ENCODE data around the gene PTGS1.
"Not testable (repeated sequence)": the region's sequence is repeated elsewhere in the genome, so short reads cannot be mapped to it uniquely, and the experiment has no call there.

Gene PTGS1

DNA sequence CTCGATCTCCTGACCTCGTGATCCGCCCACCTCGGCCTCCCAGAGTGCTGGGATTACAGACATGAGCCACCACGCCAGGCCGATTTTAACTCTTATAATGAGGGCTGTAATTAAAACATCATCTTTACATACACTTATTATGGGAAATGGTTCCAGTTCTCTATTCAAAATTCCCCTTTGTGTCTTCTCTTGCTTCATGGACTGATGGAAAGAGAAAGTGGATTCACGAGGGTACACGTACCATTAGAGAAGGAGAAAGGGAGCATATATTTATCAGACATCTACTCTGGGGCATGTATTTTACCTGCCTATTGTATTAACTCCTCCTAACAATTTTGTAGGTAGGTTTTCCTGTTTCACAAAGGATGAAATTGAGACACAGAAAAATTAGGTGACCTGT is 31.1 kb downstream of the PTGS1 start:
- no peak for DNase-seq

DNA sequence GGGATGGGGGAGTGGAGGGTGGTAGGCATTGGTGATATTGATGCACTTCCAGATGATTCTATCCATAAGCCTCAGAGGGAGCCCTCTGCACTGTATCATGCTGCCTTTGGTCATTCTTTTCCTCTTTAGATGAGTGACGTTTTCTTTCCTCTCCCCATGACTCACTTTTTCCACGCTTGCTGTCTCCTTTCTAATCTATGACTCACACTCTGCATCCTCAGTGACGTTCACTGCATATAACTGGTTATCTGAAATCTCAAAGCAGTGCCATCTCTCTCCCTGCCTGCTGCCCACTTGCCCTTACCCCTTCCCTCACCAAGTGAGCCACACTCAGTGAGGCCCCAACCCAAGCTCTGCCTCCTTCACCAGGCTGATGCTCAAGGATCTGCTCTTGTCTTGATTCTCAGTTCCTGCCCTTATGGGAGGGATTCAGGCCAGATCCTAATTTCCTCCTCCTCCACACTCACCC is 31.6 kb downstream of the PTGS1 start:
- peak; percentile 9 to 46 for DNase-seq

DNA sequence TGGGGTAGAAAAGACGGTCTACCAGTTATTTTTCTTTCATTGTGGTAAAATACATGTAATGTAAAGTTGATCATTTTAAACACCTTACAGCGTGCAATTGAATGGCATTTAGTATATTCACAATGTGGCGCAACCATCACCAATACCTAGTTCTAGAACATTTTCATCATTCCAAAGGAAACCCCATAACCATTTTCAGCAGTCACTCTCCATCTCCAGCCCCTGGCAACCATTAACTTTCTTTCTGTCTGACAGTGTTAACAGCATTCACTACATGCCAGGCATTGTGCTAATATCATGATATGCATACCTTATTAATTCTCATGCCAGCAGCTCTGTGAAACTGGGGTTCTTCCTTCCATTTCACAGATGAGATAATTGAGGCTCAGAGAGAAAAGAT is 32.0 kb downstream of the PTGS1 start:
- DNase-seq: no peak

DNA sequence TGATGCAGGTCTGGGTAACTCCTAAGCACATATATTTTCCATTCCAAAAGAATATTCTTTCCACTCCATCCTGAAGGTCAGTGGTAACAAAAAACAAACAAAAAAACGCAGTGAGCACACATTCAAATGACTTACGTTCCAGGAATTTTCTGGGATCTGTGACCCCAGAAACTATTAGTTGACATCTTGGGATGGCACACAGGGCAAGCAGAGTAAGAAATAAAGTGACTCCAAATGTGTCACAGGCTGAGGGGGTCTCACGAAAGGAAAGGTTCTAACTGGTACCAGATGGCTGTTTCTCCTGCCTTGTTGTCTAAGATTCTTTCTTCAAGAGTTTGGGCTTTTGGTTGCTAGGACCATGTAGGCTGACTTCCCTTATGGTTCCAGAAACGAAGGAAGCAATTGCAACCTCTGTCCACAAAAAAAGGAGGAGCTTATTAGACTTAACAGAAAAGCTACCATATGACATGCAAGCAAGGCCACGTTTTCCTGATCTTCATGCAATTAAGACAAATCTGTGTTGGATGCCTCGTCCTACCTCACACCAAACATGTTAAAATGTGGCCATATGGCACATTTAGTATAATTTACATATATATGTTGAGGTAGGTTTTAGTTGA is 32.7 kb downstream of the PTGS1 start:
- DNase-seq: no peak

DNA sequence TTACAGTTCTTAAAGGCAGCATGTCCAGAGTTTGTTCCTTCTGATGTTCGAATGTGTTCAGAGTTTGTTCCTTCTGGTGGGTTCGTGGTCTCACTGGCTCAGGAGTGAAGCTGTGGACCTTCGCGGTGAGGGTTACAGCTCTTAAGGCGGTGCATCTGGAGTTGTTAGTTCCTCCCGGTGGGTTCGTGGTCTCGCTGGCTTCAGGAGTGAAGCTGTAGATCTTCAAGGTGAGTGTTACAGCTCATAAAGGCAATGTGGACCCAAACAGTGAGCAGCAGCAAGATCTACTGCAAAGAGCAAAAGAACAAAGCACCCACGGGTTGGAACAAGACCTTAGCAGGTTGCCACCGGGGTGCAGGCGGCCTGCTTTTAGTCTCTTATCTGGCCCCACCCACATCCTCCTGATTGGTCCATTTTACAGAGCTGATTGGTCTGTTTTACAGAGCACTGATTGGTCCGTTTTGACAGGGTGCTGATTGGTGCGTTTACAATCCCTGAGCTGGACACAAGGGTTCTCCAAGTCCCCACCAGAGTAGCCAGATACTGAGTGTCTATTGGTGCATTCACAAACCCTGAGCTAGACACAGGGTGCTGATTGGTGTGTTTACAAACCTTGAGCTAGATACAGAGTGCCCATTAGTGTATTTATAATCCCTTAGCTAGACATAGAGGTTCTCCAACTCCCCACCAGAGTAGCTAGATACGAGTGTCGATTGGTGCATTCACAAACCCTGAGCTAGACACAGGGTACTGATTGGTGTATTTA is 34.7 kb downstream of the PTGS1 start:
- DNase-seq: not testable (repeated sequence)

DNA sequence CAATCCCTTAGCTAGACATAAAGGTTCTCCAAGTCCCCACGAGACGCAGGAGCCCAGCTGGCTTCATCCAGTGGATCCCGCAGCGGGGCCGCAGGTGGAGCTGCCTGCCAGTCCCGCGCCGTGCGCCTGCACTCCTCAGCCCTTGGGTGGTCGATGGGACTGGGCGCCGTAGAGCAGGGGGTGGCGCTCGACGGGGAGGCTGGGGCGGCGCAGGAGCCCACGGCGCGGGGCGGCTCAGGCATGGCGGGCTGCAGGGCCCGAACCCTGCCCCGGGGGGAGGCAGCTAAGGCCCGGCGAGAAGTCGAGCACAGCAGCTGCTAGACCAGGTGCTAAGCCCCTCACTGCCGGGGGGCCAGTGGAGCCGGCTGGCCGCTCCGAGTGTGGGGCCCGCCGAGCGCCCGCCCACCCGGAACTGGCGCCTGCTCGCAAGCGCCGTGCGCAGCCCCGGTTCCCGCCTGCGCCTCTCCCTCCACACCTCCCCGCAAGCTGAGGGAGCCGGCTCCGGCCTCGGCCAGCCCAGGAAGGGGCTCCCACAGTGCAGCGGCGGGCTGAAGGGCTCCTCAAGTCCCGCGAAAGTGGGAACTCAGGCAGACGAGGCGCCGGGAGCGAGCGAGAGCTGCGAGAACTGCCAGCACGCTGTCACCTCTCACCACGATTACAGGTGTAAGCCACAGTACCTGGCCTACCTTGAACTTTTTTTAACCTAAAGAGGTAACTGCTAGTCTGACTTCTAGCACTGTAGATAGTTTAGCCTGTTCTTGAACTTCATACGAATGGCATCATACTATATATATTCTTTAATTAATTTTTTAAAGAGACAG is 35.5 kb downstream of the PTGS1 start:
- DNase-seq: no peak

DNA sequence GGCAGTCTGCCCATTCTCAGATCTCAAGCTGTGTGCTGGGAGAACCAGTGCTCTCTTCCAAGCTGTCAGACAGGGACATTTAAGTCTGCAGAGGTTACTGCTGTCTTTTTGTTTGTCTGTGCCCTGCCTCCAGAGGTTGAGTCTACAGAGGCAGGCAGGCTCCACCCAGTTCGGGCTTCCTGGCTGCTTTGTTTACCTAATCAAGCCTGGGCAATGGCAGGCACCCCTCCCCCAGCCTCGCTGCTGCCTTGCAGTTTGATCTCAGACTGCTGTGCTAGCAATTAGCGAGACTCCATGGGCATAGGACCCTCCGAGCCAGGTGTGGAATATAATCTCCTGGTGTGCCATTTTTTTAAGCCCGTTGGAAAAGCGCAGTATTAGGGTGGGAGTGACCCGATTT is 43.3 kb downstream of the PTGS1 start:
- DNase-seq: not testable (repeated sequence)

DNA sequence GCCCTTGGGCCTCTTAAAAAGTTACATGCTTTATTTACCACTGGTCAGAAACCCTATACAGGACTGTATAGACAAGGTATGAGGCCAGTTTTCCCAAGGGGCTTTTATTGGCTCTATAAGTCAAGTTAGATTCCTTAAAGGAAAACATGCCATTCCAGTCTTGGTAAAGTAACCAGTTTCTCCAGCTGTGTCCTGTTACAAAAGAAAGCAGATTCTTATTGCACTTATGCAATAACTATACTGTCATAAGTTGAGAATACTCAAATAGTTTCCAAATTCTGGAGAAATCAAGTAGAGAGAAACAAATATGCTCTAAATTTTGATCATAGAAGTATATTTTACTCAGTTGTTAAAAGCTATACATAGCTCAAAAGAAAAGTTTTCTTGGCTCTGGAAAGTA is 47.2 kb downstream of the PTGS1 start:
- DNase-seq: no peak

DNA sequence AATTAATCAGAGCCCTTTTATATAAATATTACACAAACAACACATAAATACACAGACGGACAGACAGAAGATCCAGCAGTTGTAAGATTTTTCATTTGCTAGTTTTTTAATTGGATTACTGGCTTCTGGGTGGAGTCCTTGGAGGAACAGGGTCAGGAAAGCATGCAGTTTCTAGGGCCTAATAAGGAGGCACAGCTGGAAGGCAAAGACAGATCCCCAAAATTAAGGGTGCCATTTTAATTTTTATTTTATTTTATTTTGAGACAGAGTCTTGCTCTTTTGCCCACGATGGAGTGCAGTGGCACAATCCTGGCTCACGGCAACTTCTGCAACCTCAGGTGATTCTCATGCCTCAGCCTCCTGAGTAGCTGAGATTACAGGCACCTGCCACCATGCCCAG is 49.5 kb downstream of the PTGS1 start:
- DNase-seq: no peak

DNA sequence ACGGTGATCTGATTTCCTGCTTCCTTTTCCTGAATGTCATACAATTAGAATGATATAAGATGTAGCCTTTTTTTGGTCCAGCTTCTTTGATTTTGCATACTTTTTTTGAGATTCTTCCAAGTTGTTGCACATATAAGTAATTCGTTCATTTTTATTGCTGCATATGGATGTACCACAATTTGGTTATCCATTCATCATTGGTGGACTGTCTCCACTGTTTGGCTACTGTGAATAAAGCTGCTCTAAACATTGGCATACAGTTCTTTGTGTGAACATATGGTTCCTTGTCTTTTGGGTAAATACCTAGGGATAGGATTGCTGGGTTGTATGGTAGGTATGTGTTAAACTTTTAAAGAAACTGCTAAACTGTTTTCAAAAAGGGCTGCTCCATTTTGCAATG is 54.3 kb downstream of the PTGS1 start:
- no peak for DNase-seq

DNA sequence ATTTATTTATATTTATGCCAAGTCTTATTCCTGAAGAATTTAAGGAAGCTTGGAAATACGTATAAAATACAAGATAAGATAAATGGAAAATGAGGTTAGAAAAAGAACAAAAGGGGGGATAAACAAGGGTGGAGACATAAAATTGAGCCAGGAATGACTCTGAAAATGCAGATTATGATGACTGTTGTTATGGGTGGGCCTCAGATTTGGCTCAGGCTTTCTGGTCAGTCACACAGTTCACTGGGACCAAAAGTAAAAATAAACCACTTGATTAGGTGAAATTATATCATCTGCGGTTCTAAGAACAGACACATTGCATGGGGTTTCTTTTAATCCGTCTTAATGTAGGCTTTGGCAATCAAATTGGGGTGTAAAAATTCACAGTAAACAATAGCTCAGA is 55.9 kb downstream of the PTGS1 start:
- no peak for DNase-seq

DNA sequence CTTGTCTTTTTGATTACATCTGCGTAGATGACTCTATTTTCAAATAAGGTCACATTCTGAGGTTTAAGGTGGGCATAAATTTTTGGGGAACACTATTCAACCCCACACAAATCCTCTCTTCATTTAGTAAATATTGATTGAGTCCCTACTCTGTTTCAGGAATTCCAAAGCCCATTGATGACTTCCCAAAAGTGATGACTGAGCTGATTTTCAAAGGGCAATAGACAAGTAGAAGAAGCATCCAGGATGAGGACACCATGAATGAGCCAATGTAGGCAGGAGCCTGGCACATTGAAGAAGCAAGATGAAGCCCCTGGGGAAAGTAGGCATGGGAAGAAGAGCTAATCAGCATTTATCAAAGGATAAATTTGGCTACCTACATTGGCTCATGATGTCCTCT is 71.7 kb downstream of the PTGS1 start:
- no peak for DNase-seq

DNA sequence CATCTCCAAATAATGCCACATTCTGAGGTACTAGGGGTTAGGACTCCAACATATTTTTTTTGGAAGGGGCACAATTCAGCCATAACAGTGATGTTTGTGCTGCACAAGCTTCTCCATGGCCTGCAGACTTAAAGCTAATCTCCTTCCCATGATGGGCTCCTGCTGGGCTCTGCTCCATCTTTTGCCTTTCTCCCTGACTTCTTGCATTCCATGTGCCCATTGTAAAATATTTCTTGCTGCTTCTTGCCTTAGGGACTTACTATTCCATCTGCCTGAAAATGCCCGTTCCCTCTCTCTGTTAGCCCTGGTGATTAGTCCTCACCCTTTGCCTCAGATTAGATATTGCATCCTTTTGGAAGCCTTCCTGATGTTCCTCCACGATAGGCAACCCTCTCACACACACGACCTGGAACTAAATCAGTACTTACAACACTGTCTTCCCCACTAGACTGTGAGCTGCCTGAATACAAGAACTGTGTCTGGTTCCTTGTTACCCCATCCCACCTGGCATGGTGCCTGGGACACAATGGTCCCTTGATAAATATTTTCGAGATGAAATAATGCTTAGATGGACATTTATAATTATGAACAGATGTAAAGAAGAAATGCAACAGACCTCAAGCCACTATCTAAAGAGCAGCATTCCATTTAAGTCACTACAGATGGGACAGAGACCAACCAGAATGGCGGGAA is 73.4 kb downstream of the PTGS1 start:
- DNase-seq: no peak

Data from activated CD4-positive, alpha-beta T cell treated with anti-CD3 and anti-CD28 coated beads, Interleukin-2, amount 50 U/mL, for 48 hours (primary cell).